B cell (primary cell): ENCODE measurements around the gene CTTNBP2NL.

Experiments used
- EZH2 ChIP-seq: IDR thresholded peaks from 2 replicates; pipeline ENCODE4 v1.6.1; 2012; ENCODE audit warnings: borderline replicate concordance, low read depth, mild to moderate bottlenecking, moderate library complexity, low read length; ENCODE audit not compliant: insufficient read depth, poor library complexity, severe bottlenecking
- TF ChIP-seq, protein P1 (sequence below): fragments of 200-600 bp; IDR thresholded peaks from one replicate; pipeline ENCODE4 v1.8.0; 2022; ENCODE audit warnings: antibody characterized with exemption, mild to moderate bottlenecking

DNA sequence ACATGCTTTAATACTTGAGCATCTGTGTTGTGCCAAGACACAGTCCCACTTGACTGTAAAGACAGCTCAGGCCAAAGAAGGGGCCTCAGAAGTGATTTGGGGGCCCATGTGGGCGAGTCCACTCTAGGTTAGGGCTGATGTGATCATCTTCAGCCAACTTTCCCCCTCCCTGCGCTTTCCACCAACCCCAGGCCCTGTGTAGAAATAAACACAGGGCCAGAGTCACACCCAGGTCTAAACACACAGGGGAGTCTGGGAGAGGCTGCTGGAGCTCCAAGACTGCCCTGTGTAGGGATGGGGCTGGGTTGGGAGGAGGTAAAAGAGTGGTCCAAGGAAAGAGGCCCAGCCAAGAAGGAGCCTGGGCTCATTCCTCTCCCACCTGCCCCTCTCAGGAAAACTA is 110.3 kb downstream of the CTTNBP2NL start:
- TF ChIP-seq, protein P1, sequence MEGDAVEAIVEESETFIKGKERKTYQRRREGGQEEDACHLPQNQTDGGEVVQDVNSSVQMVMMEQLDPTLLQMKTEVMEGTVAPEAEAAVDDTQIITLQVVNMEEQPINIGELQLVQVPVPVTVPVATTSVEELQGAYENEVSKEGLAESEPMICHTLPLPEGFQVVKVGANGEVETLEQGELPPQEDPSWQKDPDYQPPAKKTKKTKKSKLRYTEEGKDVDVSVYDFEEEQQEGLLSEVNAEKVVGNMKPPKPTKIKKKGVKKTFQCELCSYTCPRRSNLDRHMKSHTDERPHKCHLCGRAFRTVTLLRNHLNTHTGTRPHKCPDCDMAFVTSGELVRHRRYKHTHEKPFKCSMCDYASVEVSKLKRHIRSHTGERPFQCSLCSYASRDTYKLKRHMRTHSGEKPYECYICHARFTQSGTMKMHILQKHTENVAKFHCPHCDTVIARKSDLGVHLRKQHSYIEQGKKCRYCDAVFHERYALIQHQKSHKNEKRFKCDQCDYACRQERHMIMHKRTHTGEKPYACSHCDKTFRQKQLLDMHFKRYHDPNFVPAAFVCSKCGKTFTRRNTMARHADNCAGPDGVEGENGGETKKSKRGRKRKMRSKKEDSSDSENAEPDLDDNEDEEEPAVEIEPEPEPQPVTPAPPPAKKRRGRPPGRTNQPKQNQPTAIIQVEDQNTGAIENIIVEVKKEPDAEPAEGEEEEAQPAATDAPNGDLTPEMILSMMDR: no peak
- TF ChIP-seq EZH2: no peak
